Subcutaneous abdominal adipose tissue (tissue), 5 donors: ENCODE measurements around the gene ZNF598.
"Not testable (repeated sequence)": the region's sequence is repeated elsewhere in the genome, so short reads cannot be mapped to it uniquely, and the experiment has no call there.

ENCODE experiments used
- H3K27ac ChIP-seq: one replicate; pipeline ENCODE4 v1.7.0; 2013; ENCODE audit warnings: low read depth, mild to moderate bottlenecking, inconsistent platforms, low read length, moderate library complexity
- H3K27me3 ChIP-seq, 5 donors: one replicate each; pipeline ENCODE4 v1.7.0; 2013; ENCODE audit warnings: low read length in 5 of 5, inconsistent platforms in 1 of 5; ENCODE audit not compliant: control insufficient read depth in 5 of 5, insufficient read depth in 4 of 5
- H3K36me3 ChIP-seq, 5 donors: one replicate each; pipeline ENCODE4 v1.7.0; 2013; ENCODE audit warnings: low read length in 5 of 5; ENCODE audit not compliant: control insufficient read depth in 5 of 5, insufficient read depth in 5 of 5
- H3K4me1 ChIP-seq, 5 donors: one replicate each; pipeline ENCODE4 v1.7.0; 2013; ENCODE audit warnings: low read length in 5 of 5, mild to moderate bottlenecking in 3 of 5, moderate library complexity in 1 of 5; ENCODE audit not compliant: control insufficient read depth in 5 of 5, insufficient read depth in 5 of 5
- H3K4me3 ChIP-seq, 5 donors: one replicate each; pipeline ENCODE4 v1.7.0; 2013; ENCODE audit warnings: low read length in 5 of 5, low read depth in 1 of 5
- H3K9ac ChIP-seq, 5 donors: one replicate each; pipeline ENCODE4 v1.7.0; 2013; ENCODE audit warnings: low read length in 5 of 5, mild to moderate bottlenecking in 4 of 5, moderate library complexity in 3 of 5
- H3K9me3 ChIP-seq, 5 donors: one replicate each; pipeline ENCODE4 v1.7.0; 2013; ENCODE audit warnings: low read length in 5 of 5; ENCODE audit not compliant: control insufficient read depth in 5 of 5
- donor health status: healthy.
- donor health status: healthy.
- donor health status: healthy.
- donor health status: healthy.
- donor health status: healthy.

ZNF598 gene

GRCh38 chr16:1971796-1972489 lies 37.7 kb downstream of the ZNF598 start, which contains the start of gene TBL3:
Gene TBL3 (plus strand): TSS chr16:1972053. CDS start chr16:1972165, 112 bp downstream.
- no peaks in the 10 kb centered on the region for H3K9me3 ChIP-seq
- H3K27ac ChIP-seq = peak within 1 kb of the TSS; percentile 91
- H3K27me3 ChIP-seq = peaks cover 0 to 18% (median 5%) of the 10 kb centered on the region in 5 donors
- H3K9ac ChIP-seq = peak within 1 kb of the TSS; percentile 87 to 93 (median 88)
- H3K36me3 ChIP-seq = peaks cover 0 to 32% (median 30%) of the 10 kb centered on the region in 5 donors
- H3K4me1 ChIP-seq = peaks cover 3 to 28% (median 25%) of the 10 kb centered on the region in 5 donors
- H3K4me3 ChIP-seq = peak within 1 kb of the TSS; percentile 79 to 92 (median 88)

- H3K36me3 ChIP-seq = peaks cover 0 to 4% (median 3%) of the 10 kb centered on the region in 5 donors
- no peak overlapping the region for H3K9ac ChIP-seq
- H3K9me3 ChIP-seq = no peaks in the 10 kb centered on the region
- H3K4me3 ChIP-seq = no peak overlapping the region
- H3K27me3 ChIP-seq = no peaks in the 10 kb centered on the region
- H3K4me1 ChIP-seq = peaks cover 3 to 47% (median 37%) of the 10 kb centered on the region in 5 donors
- H3K27ac ChIP-seq = no peak overlapping the region
These were observed 41.3 kb downstream of the ZNF598 start for GRCh38 chr16:1968146-1968953.

DNA sequence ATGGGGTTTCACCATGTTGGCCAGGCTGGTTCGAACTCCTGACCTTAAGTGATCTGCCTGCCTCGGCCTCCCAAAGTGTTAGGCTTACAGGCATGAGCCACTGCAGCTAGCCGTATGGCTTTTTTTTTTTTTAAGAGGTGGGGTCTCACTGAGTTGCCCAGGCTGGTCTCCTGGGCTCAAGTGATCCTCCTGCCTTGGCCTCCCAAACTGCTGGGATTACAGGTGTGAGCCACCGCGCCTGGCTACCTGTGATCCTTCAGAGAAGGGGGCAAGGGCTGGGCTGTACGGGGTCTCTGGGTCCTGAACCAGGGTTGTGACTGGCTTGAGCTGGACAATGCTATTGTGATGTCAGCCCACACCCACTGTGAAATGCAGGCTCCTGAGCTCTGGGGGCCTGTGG lies 43.2 kb downstream of the ZNF598 start, which contains the start of gene RNF151:
TSS of gene RNF151 (plus strand) at position 397 of the 400 bp plus-strand sequence. CDS start 26 bp downstream, outside the sequence.
- Histone ChIP-seq H3K9me3 (no peaks in the 10 kb centered on the region), H3K9ac (peak within 1 kb of the TSS; percentile 22 to 98 (median 92)), H3K4me1 (peaks cover 1 to 30% (median 27%) of the 10 kb centered on the region in 5 donors), H3K36me3 (peaks cover 0 to 21% (median 19%) of the 10 kb centered on the region in 5 donors), H3K27ac (peak within 1 kb of the TSS; percentile 93), H3K4me3 (peak within 1 kb of the TSS; percentile 72 to 90 (median 81)), H3K27me3 (no peaks in the 10 kb centered on the region)

DNA sequence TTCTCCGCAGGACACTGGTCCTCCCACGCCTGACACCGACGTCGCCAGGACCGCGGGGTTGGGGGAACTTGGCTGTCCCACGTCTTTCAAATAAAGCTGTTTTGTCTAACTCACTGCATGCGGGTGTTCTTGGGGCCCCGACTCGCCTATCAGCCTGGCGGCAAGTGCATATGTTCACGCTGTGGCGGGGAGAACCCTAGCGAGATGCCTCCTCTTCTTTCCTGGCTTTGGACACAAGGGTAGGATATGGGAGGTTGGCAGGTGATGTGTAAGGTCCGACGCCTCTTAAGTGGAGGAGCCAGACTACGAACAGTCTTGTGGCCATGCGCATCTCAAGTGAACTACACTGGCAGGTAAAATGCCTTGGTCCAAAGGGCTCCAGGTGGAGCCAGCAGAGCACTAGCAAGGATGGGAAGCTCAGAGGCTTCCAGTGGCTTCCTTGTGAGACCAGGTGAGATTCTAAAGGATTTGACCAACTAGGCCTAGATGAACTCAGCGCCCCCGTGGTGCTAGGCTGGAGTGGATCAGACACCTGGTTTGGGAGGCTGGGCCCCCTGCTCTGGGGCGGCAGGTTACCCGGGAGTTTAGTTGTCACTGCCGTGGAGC lies 44.1 kb downstream of the ZNF598 start:
- H3K36me3 ChIP-seq = peaks cover 0 to 27% (median 24%) of the 10 kb centered on the region in 5 donors
- peak overlapping the region; percentile 22 to 98 (median 92) for H3K9ac ChIP-seq
- peak overlapping the region; percentile 93 for H3K27ac ChIP-seq
- H3K4me1 ChIP-seq = peaks cover 3 to 29% (median 26%) of the 10 kb centered on the region in 5 donors
- H3K4me3 ChIP-seq = peak overlapping the region; percentile 72 to 90 (median 81)
- no peaks in the 10 kb centered on the region for H3K9me3 ChIP-seq
- H3K27me3 ChIP-seq = no peaks in the 10 kb centered on the region

- Histone ChIP-seq H3K4me1 (peaks cover 3 to 36% (median 33%) of the 10 kb centered on the region in 5 donors), H3K9me3 (no peaks in the 10 kb centered on the region), H3K9ac (peak within 1 kb of the TSS; percentile 43 to 98 (median 92)), H3K36me3 (peaks cover 0 to 27% (median 24%) of the 10 kb centered on the region in 5 donors), H3K27ac (peak within 1 kb of the TSS; percentile 93), H3K4me3 (peak within 1 kb of the TSS; percentile 80 to 90 (median 85)), H3K27me3 (no peaks in the 10 kb centered on the region)
These were observed 44.9 kb downstream of the ZNF598 start, which contains the start of gene RPS2 for GRCh38 chr16:1964506-1965395. Gene RPS2 (minus strand): TSS chr16:1964826. CDS start chr16:1964625, 201 bp downstream.

DNA sequence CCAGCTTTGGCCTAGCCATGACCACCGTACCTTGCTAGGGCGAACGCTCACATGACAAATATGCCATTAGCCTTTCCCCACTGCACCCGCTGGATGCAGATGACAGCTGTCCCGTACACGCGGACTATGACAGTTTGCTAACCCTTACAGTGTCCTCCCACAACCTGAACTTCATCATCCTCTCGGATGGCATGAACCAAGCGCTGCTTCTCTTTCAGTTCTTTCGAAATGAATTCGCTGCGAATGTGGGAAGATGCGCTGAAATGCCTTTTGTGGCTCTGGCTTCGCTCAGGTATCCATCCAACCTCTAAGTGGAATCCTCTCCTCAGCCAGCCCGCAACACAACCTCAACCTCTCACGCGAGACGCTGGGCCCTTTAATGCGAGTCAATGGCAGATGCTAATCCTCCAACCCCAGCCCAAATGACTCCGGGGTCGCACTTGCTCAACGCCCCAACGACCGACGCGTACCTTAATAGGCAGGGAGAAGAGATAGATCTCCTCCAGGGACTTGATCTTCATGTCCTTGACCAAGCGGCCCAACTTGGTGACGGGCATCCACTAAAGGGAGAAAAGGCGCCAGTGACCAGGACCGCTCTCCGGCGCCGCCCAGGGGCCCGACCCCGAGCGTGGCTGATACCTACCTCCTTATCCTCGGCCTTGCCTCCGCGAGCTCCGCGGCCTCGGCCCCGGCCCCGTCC lies 45.7 kb downstream of the ZNF598 start:
- Histone ChIP-seq H3K27ac (peak overlapping the region; percentile 77), H3K9me3 (no peaks in the 10 kb centered on the region), H3K9ac (peak overlapping the region; percentile 43 to 98 (median 90)), H3K4me1 (peaks cover 3 to 42% (median 39%) of the 10 kb centered on the region in 5 donors), H3K36me3 (peaks cover 0 to 27% (median 24%) of the 10 kb centered on the region in 5 donors), H3K4me3 (peak overlapping the region; percentile 80 to 90 (median 85)), H3K27me3 (no peaks in the 10 kb centered on the region)

- peaks cover 3 to 47% (median 42%) of the 10 kb centered on the region in 5 donors for H3K4me1 ChIP-seq
- not testable (repeated sequence) for H3K4me3 ChIP-seq, H3K27ac ChIP-seq, H3K9me3 ChIP-seq, H3K27me3 ChIP-seq, H3K9ac ChIP-seq
- peaks cover 0 to 27% (median 24%) of the 10 kb centered on the region in 5 donors for H3K36me3 ChIP-seq
These were observed 47.2 kb downstream of the ZNF598 start for GRCh38 chr16:1962161-1963153.

- peaks cover 0 to 27% (median 24%) of the 10 kb centered on the region in 5 donors for H3K36me3 ChIP-seq
- H3K9me3 ChIP-seq = no peaks in the 10 kb centered on the region
- H3K4me3 ChIP-seq = no peak overlapping the region
- no peak overlapping the region for H3K27ac ChIP-seq
- no peaks in the 10 kb centered on the region for H3K27me3 ChIP-seq
- H3K4me1 ChIP-seq = peaks cover 3 to 47% (median 42%) of the 10 kb centered on the region in 5 donors
- H3K9ac ChIP-seq = no peak overlapping the region
These were observed 48.0 kb downstream of the ZNF598 start for GRCh38 chr16:1961651-1962067.
